ENCODE results near the gene FNBP1.
"Not testable (repeated sequence)": the region's sequence is repeated elsewhere in the genome, so short reads cannot be mapped to it uniquely, and the experiment has no call there.

The FNBP1 gene

GRCh38 chr9:129894120-129894823 is 148.7 kb downstream of the FNBP1 start:
- no peak for DNase-seq (ENCODE audit: low spot score)

- no peak for DNase-seq (ENCODE audit: low spot score)
Measured at GRCh38 chr9:129891569-129891968, 151.4 kb downstream of the FNBP1 start.

- DNase-seq (ENCODE audit: low spot score), result not testable (repeated sequence)
Measured at GRCh38 chr9:129890718-129891299, 152.2 kb downstream of the FNBP1 start.

- DNase-seq (ENCODE audit: low spot score), result no peak
Measured at GRCh38 chr9:129889941-129890717, 152.9 kb downstream of the FNBP1 start.

GRCh38 chr9:129889122-129889940 is 153.7 kb downstream of the FNBP1 start:
- DNase-seq (ENCODE audit: low spot score), result no peak

GRCh38 chr9:129888293-129889121 is 154.5 kb downstream of the FNBP1 start:
- no peak for DNase-seq (ENCODE audit: low spot score)

GRCh38 chr9:129887334-129888292 is 155.4 kb downstream of the FNBP1 start:
- no peak for DNase-seq (ENCODE audit: low spot score)

- no peak for DNase-seq (ENCODE audit: low spot score)
Measured at GRCh38 chr9:129886226-129887174, 156.5 kb downstream of the FNBP1 start.

GRCh38 chr9:129885670-129886106 is 157.3 kb downstream of the FNBP1 start:
- peak; percentile 78 for DNase-seq (ENCODE audit: low spot score)

GRCh38 chr9:129885018-129885669 is 157.8 kb downstream of the FNBP1 start:
- DNase-seq (ENCODE audit: low spot score), result peak; percentile 40

- peak; percentile 89 for DNase-seq (ENCODE audit: low spot score)
Measured at GRCh38 chr9:129884220-129885017, 158.6 kb downstream of the FNBP1 start.

- no peak for DNase-seq (ENCODE audit: low spot score)
Measured at GRCh38 chr9:129881547-129882324, 161.3 kb downstream of the FNBP1 start.

- no peak for DNase-seq (ENCODE audit: low spot score)
Measured at GRCh38 chr9:129880654-129881546, 162.1 kb downstream of the FNBP1 start.

- DNase-seq (ENCODE audit: low spot score), result no peak
Measured at GRCh38 chr9:129879991-129880653, 162.9 kb downstream of the FNBP1 start.
